DMS 273 (cell line): ENCODE measurements around the gene HHATL.

Source experiments
- DNase-seq: peaks from one replicate; lab custom pipeline; 2025; ENCODE audit not compliant: unreplicated experiment; lab: John Stamatoyannopoulos, UW

The HHATL gene

DNA sequence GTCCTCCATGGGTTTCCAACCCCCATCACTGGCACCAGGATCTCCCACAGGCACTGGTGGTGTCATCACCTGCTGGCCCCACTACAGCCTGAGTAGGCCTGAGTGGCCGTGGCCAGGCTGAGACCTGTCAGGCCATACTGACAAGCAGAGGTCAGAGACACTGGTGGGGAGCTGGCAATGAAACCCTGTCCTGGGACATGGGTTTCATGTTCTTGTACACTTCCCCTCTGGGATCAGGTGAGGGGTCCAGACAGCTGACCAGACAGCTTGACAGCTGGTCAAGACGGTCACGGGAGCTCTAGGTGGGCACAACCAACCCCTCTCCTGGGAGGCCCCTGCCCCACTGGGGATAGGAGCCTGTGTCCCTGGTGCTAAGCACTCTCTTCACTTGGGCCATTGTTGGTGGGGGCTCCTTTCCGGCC, 36.0 kb downstream of the HHATL start:
- DNase-seq = no peak

DNA sequence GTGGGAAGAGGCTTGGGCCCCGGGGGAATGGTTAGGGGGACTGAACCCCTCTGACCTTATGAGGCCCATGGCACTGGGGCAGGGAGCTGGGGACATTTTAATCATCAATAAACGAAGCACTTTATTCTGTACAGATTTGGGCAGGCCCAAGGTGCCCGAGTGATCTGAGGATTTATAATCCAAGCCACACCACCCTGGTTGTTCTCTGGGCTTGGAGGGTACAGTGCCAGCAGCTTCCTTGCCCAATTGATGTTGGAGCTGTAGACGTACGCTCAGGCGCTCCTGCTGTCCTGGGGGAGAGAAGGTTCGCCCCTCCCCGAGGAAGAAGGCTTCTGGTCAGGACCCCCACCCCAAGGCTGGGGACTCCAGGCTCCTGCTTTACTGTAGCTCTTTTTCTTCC, 36.6 kb downstream of the HHATL start:
- DNase-seq = no peak

DNA sequence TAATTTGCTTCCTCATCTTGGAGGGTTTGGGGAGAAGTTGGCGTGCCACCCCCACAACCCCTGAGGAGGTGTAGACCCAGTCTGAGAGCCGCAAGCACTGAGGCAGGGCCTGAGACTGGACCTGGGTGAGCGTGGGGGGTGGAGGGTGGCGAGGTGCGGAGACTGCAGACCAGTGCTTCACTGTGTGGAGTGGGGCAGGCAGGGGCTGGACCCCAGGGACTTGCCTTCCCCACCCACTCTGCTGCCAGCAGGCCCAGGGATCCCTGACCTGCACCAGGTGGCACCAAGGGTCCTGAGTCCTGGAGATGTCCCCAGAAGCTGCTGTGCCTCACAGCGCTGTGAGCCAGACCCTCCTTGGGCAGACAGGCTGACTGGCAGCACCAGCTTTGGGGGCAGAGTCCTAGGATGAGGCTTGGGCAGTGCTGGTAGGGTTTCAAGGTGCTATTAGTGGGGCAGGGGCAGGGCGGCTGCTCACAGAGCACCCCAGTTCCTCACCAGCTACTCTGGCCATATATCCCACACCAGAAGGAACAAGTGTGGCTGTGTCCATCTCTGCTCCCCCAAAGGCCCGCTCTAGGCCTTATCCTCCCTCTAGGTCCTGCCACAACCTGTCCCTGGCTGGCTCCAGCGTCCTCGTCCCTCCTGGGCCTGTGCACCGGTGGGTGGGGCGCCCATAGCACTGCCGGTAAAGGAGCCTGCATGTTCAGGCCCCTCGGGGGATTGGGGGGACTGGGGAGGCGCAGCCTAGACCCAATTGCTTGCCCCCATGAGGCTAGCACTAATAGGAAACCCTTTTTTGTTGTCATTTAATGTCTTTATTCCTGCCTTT, 37.3 kb downstream of the HHATL start:
- DNase-seq = no peak

DNA sequence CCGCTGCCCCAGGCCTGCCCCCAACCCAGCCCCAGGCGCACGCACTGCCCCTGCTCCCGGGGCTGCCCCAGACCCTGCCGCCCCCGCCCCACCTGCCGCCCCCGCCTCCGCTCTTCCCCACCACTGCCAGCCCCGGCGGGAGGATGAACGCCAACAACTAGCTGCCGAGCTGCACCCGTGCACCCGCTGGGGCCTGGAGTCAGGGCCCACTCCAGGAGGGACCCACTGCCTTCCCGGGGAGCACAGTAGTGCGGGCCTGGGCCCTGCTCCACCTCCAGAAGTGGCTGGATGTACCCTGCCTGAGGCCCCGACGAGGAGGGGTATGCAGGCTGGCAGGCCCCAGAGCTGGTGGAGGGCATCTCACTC, 38.2 kb downstream of the HHATL start:
- DNase-seq = no peak

DNA sequence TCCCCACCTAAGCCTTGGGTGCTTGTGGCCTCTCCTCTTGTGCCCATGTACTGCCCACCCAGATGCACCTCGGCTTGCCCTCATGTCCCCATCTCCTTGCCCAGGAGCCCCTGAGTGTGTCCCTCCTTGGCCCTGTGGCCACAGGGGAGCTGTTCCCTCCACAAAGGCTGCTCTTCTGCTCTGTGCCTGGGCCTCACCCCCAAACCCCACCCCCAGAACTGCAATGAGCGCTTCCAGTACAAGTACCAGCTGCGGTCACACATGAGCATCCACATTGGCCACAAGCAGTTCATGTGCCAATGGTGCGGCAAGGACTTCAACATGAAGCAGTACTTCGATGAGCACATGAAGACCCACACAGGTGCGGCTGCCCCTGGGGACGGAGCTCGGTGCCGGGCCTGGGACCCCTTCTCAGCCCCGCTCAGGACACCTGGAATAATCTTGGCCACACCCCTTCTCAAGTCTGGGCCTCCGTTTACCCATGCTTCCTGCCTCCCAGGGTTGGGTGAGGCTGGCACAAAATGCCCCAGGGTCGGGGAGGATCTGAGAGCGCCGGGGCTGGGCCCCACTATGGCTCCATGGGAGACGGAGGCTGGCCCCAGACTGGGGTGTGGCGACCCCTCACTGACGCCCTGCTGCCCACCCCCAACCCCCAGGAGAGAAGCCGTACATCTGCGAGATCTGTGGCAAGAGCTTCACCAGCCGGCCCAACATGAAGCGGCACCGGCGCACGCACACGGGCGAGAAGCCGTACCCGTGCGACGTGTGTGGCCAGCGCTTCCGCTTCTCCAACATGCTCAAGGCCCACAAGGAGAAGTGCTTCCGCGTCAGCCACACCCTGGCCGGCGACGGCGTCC, 38.8 kb downstream of the HHATL start:
- no peak for DNase-seq

DNA sequence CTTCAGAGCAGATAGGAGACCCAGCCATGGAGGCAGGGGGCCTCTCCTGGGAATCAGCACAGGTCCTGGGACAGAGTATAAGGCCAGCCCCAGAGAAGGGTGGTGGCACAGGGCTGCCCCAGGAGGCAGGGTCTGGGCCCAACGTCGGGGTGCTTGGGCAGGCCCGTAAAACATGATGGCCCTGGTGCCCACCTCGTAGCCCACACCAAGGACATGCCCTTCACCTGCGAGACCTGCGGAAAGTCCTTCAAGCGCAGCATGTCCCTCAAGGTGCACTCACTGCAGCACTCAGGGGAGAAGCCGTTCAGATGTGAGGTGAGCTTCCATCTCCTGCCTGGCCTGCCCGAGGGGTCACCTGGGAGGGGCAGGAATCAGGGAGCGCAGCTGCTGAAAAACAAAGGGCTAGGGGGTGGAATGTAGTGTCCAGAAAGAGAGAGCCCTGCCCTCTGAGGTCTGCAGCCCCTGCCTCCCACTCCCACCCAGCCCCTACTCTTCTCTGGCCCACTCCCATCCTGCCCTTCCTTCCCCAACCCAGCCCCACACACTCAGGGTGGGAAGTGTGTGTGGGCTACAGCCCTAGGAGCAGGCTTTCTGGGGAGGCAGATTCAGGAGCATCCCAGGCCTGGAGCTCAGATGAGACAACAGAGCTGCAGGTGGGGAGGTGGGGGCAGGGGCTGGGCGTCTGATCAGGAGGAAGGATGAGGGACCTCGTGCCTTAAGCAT, 39.6 kb downstream of the HHATL start:
- DNase-seq = no peak

DNA sequence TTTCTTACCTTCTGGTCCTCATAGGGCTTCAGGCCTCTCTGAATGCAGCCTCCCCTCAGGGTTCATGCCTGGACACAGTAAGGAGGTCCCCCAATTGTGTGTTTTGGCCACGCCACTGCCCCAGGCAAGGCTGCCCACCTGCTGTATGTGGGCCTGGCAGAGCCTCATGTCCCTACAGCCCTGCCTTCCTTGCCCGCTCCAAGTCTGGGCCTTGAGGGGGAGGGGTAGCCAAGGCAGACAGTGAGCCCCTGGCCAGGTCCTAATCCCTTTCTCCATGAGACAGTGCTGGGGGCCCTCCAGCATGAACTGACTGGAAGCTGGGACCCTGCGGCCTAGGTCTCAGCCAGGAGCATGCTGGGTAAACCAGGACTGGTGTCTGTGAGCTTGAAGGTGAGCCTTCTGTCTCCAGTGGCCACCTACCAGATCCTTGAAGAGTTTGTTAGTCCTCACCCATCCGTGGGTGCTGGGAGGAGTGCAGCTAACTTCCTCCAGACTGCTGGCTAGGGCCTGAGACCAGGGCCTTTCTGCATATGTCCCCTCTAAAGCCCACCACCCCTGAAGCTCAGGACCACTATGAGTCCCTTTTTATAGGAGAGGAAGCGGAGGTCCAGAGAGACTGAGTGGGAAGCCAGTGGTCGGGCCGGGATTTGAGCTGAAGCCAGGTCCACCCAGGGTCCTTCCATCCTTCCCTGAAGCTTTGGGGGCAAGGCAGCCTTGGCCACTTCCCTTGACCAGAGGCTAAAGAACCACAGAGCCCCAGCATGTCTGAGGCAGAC, 40.4 kb downstream of the HHATL start:
- DNase-seq = no peak

DNA sequence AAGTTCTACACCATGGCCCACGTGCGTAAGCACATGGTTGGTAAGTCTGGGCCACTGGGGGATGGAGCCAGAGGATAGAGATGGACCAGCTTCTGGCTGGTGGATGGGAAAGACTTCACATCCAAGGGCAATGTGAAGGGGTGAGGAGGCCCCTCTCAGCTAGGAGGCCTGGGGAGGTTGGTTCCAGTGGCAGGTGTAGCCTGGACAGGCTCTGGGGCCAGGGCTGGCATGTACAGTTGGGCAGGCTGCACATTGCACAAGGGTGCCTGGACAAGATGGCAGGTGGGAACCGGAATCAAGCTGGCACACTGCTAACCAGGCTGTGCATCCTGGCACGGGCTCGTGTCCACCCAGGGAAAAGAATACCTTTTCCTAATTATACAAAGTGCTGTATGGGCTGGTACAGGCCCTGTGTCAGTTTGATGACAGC, 41.0 kb downstream of the HHATL start:
- DNase-seq = no peak

DNA sequence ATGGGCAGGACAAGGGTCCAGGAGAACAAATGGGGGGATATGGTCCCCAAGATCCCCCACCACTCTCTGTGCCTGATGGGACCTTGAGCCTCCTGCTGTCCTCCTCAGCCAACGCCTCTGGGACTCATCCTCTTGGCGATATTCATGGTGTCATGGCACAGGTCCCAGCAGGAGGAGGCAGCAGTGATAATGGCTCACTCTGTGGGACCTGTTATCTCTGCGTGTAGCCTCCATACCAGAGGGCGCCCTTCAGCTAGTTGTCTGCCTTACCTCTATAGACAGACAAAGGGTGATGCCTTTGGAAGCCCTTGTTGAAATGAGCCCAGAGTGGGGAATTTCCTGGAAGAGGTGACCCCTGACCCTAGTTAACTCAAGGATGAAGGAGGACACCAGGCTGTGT, 41.7 kb downstream of the HHATL start:
- peak; percentile 28 for DNase-seq

DNA sequence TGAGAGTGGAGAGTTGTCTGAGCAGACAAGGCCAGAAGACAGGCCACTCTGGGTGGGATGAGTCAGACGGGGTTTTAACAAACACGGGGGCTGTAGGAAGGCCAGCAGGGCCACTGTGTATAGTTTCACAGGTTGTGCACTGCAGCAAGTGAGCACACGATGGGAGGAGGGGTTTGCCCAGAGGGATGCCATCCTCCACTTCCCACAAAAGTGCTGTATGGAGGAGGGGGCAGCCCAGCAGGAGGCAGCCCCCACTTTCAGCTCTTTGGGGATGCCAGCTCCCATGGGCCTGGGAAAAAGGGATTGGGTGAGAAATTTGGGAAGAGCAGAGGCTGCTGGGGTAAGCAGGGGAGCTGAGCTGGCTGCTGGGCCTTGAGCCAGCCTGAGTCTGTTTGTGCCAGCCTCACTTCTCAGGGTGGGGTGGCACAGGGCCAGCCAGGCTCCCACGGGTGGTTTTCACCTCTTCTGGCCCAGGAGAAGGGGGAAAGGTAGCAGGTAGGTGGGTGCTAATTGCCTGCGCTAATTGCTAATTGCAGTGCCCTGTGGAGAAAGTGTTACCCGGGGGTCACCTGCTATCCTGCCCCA, 42.4 kb downstream of the HHATL start:
- DNase-seq = peak; percentile 12

DNA sequence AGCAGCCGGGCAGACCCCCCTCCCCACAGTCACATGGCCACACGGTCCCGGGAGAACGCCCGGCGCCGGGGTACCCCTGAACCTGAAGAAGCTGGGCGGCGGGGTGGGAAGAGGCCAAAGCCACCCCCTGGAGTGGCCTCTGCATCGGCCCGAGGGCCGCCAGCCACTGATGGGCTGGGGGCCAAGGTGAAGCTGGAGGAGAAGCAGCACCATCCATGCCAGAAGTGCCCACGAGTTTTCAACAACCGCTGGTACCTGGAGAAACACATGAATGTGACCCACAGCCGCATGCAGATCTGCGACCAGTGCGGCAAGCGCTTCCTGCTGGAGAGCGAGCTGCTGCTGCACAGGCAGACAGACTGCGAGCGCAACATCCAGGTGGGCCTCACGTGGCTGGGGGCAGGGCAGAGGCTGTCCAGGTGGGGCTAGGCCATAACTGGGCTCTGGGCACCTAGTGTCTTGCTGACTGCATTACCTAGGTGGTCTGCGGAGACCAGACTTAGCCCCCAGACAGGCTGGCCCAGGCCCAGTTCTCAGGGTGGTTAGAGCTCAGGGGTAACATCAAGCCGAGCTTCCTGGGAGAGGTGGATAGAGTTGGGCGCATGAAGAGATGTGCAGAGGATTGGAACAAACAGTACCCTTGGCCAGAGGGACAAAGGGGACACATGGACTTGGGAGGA, 43.0 kb downstream of the HHATL start:
- no peak for DNase-seq

DNA sequence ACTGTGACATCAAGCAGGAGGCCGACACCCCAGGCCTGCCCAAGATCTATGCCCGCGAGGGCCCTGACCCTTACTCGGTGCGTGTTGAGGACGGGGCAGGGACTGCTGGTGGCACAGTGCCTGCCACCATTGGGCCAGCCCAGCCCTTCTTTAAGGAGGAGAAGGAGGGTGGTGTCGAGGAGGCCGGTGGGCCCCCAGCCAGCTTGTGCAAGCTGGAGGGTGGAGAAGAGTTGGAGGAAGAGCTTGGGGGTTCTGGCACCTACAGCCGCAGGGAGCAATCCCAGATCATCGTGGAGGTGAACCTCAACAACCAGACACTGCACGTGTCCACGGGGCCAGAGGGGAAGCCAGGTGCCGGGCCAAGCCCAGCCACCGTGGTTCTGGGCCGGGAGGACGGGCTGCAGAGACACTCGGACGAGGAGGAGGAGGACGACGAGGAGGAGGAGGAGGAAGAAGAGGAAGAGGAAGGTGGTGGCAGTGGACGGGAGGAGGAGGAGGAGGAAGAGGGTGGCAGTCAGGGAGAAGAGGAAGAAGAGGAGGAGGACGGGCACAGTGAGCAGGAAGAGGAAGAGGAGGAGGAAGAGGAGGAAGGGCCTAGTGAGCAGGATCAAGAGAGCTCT, 43.7 kb downstream of the HHATL start:
- no peak for DNase-seq

DNA sequence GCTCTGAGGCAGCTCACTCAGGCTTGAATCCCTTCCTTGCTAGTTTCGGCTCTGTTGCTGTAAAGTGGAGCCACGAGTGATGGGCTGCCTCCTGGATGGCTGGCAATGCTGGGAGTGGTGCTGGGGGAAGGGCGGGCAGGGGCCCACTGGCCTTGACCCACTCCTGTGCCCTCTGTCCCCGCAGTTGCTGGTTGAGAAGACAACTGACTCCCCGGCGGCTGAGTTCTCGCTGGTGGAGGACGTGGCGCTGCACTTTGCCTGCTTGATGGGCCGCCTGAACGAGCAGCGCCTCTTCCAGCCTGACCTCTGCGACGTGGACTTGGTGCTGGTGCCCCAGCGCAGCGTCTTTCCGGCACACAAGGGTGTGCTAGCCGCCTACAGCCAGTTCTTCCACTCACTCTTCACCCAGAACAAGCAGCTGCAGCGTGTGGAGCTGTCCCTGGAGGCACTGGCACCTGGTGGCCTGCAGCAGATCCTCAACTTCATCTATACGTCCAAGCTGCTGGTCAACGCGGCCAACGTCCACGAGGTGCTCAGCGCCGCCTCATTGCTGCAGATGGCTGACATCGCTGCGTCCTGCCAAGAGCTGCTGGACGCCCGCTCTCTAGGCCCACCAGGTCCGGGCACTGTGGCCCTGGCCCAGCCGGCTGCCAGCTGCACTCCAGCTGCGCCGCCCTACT, 44.4 kb downstream of the HHATL start:
- no peak for DNase-seq

DNA sequence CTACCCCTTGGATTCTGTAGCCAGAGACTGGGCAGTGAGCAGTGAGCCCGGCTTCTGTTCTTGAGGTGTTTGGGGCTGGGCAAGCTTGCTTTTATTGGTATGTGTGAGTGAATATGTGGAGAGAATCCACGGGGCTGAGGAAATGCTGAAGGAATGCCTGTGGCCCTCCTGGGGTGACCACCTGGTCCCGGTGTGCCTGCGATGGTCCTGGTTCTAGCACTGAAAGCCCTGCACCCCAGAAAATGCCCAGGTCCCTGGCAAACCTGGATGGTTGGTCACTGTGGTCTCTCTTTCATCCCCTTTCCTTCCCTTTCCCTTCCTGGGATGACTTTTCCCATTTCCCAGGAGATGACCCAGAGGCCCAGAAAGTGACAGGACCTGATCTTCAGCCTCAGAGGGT, 44.9 kb downstream of the HHATL start:
- no peak for DNase-seq

DNA sequence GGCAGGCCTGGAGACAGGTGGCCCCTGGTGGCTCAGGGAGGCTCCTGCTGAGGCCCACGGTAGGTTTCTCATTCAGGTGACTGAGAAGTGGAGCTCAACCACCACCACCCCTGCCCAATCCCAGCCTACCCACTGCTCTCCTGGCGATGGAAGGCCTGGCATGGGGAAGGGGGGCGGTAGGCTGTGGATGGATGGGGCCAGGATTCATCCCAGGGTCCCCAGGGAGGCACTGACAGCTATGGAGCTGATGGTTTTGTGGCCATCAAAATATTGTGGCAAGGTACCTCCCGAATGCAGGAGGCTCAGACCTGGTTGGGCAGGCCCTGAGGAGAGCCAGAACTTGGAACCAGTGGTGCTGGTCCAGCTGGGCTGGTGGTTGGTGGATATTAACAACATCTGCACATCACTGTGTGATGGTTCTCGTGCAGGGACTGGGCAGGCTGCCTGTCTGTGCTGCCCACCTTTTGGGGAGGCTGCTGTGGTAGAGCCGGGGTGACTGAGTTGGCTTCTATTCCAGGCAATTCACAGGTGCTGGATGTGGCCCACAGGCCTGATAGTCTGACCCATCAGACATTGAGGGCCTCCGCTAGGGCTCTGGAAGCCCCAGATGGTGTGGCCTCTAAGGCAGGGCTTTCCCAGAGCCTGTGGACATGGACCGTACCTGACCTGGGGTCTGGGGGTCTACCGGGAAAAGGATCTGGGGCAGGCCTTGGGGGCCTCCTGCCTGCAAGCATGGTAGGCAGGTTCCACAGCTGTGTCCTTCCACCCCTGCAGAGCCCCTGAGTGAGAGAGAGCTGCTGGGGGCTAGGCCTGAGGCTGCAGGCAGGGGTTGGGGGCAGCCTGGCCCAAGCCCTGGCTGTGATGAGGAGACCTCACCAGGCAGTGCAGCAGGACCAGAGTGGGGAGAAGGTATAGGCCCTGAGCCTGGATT, 45.7 kb downstream of the HHATL start:
- no peak for DNase-seq

DNA sequence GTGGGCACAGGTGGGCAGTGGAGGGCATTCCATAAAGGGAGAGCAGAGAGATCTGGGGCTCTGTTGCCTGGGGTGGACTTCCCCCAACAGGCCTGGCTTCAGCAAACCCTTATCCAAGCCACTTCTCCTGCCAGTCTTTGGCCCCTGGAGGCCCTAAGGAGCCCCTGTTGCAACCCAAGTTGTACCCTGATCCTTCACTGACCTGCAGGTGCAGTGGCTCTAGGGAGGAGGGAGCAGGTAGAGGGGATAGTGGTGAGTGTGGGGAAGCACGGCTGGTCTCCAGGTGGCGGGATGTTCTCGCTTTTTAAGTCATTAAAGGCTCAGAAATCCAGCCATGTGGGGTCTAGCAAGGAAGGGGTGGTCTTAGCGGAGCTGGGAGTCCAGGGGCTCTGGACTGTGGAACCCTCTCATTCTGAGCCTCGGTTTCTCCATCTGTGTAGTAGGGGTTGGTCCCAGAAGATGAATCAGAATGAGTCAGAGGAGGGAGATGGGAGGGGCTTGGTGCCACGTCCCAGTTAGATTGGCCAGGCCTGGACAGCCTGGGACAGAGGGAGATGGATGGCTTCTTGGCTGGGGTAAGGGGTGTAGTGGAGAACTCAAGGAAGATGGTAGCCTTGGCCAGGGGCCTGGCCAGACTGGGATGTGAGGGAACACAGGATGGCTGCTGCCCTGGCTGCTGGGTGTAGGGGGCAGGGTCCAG, 46.5 kb downstream of the HHATL start:
- no peak for DNase-seq

DNA sequence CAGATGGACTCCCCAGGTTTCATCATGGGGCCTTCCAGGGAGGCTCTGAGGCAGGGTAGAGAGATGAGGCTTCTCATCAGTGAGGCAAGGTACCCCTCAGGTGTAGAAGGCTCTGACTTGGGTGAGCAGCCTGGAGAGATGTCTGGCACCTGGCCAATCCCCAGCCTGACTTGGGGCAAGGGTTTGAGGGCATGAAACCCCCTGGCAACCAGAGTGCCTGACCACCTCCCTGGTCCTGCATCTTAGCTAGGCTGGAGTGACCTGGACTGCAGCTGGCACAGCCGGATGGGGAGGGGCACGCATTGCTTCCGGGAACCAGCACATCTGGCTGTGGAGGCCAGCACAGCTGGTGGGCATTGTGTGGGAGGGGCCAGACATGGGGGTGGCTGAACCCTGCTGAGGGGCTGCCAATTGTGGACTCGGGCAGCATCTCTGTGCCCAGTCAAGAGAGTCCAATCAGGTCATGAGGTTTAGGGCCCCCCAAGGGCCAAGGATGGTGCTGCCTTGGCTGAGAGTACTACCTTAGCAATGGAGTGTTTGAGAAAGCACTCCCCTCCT, 47.2 kb downstream of the HHATL start:
- DNase-seq = no peak
